K562 (cell line): ENCODE measurements around the gene ATP5F1A. TPM values are rescaled to one million over a fixed set of nuclear protein-coding genes. Genes with fewer than 3 reads are reported as not detected.

Experiments used
- ARHGAP35 ChIP-seq: fragments of 450-650 bp; IDR thresholded peaks from 2 replicates; pipeline ENCODE4 v1.6.1; 2018; ENCODE audit not compliant: partially characterized antibody
- CLOCK ChIP-seq: fragments of 250-450 bp; sonication (Bioruptor Pico); IDR thresholded peaks from 2 replicates; pipeline ENCODE4 v1.4.0; 2020; ENCODE audit warnings: mild to moderate bottlenecking, moderate library complexity, borderline replicate concordance
- CREB3 ChIP-seq: fragments of 450-650 bp; conservative IDR thresholded peaks from 2 replicates; pipeline ENCODE4 v1.6.1; 2016; ENCODE audit warnings: missing genetic modification characterization, low read depth, mild to moderate bottlenecking, missing compliant biosample characterization, moderate library complexity
- CREB5 ChIP-seq: fragments of 250-450 bp; sonication (Bioruptor Pico); IDR thresholded peaks from 2 replicates; pipeline ENCODE4 v1.5.0; 2020; ENCODE audit warnings: mild to moderate bottlenecking
- KLF1 ChIP-seq: fragments of 450-650 bp; IDR thresholded peaks from 2 replicates; pipeline ENCODE4 v1.6.1; 2016; ENCODE audit warnings: missing genetic modification characterization, missing compliant biosample characterization
- MCM5 ChIP-seq: fragments of 450-650 bp; IDR thresholded peaks from 2 replicates; pipeline ENCODE4 v1.6.1; 2016; ENCODE audit warnings: low read depth
- MECOM ChIP-seq: fragments of 250-450 bp; sonication (Bioruptor Pico); IDR thresholded peaks from 2 replicates; pipeline ENCODE4 v1.8.0; 2022; ENCODE audit warnings: inconsistent platforms
- PPARD ChIP-seq: fragments of 250-450 bp; sonication (Bioruptor Pico); IDR thresholded peaks from 2 replicates; pipeline ENCODE4 v1.8.0; 2022; ENCODE audit warnings: inconsistent platforms, mild to moderate bottlenecking, moderate library complexity
- PTTG1 ChIP-seq: fragments of 450-650 bp; IDR thresholded peaks from 2 replicates; pipeline ENCODE4 v1.6.1; 2016; ENCODE audit warnings: low read depth, mild to moderate bottlenecking, missing genetic modification characterization, missing compliant biosample characterization
- SMARCC2 ChIP-seq: fragments of 450-650 bp; IDR thresholded peaks from 2 replicates; pipeline ENCODE4 v1.6.1; 2017; ENCODE audit warnings: antibody characterized with exemption, moderate library complexity, mild to moderate bottlenecking, low read depth
- SREBF2 ChIP-seq: sonication (generic); formaldehyde crosslinking; IDR thresholded peaks from 2 replicates; pipeline ENCODE4 v1.4.0; 2020; ENCODE audit warnings: mild to moderate bottlenecking, missing genetic modification reagents
- THAP12 ChIP-seq: fragments of 250-450 bp; sonication (Bioruptor Pico); IDR thresholded peaks from 2 replicates; pipeline ENCODE4 v1.9.0; 2021; ENCODE audit warnings: mild to moderate bottlenecking, inconsistent platforms
- ZFP1 ChIP-seq: fragments of 450-650 bp; formaldehyde crosslinking; IDR thresholded peaks from 2 replicates; pipeline ENCODE4 v1.4.0; 2020; ENCODE audit warnings: mild to moderate bottlenecking, mixed read lengths
- ZNF609 ChIP-seq: sonication (generic); formaldehyde crosslinking; IDR thresholded peaks from 2 replicates; pipeline ENCODE4 v1.8.1; 2023; ENCODE audit warnings: missing genetic modification reagents, mild to moderate bottlenecking, borderline replicate concordance
- polyA plus RNA-seq, 8 experiments: library from polyadenylated mRNA; depleted of rRNA in 4 of 8; stranded (reverse) in 5 of 8; unstranded in 3 of 8; fragments of >200 nt; fragmentation: Nextera tagmentation in 2 of 8; fragmentation: Illumina TruSeq in 1 of 8; extraction: Ambion mirVana in 2 of 8; extraction: Trizol in 1 of 8; gene quantifications; 2 replicates each; pipeline versions ENCODE4 v1.2.1 to v1.2.3, GENCODE V29; 2011 to 2014; ENCODE audit warnings: inconsistent platforms in 1 of 8, missing spikeins in 1 of 8
- total RNA-seq, 7 experiments: library from RNA; depleted of rRNA in 6 of 7; stranded (reverse); fragments of >200 nt in 6 of 7; fragmentation: Illumina TruSeq in 2 of 7; extraction: Trizol in 2 of 7; gene quantifications; 2 replicates each; pipeline versions ENCODE4 v1.2.1 to v1.2.3, GENCODE V29; 2011 to 2021; ENCODE audit warnings: low replicate concordance in 1 of 7

ATP5F1A gene
- total and polyA plus RNA-seq, 9 of the 15 experiments (the other 6 are each of a cell fraction or from before 2014, with no cell fraction given), result 377 to 762 (median 490) TPM

GRCh38 chr18:46097801-46098615 is at the start of gene ATP5F1A (continued):
- no peak for TF ChIP-seq CREB5 (CRISPR knock-in tag)
- no peak for TF ChIP-seq SREBF2 (CRISPR knock-in tag)
- no peak for TF ChIP-seq SMARCC2
- no peak for TF ChIP-seq MECOM
- TF ChIP-seq CLOCK, result no peak
- no peak for TF ChIP-seq MCM5
- no peak for TF ChIP-seq CREB3 (tag)
- no peak for TF ChIP-seq ZFP1 (CRISPR knock-in tag)
- TF ChIP-seq KLF1, result no peak
- no peak for TF ChIP-seq ARHGAP35
- no peak for TF ChIP-seq PTTG1 (tag)
- peak; percentile 72; the same call in 1 of the 2 replicates for TF ChIP-seq THAP12
- TF ChIP-seq ZNF609 (CRISPR knock-in tag), result no peak
- TF ChIP-seq PPARD (CRISPR knock-in tag), result no peak
